GM20431 (cell line): ENCODE data around the gene RBM18.

Experiments used
- in situ Hi-C: fragments of 300-500 bp; cut with MseI, MboI; formaldehyde crosslinking; loops from one replicate; pipeline ENCODE4 v1.15.0; 2020; ENCODE audit warnings: low sequenced_read_pairs; ENCODE audit not compliant: unreplicated experiment

The RBM18 gene

DNA sequence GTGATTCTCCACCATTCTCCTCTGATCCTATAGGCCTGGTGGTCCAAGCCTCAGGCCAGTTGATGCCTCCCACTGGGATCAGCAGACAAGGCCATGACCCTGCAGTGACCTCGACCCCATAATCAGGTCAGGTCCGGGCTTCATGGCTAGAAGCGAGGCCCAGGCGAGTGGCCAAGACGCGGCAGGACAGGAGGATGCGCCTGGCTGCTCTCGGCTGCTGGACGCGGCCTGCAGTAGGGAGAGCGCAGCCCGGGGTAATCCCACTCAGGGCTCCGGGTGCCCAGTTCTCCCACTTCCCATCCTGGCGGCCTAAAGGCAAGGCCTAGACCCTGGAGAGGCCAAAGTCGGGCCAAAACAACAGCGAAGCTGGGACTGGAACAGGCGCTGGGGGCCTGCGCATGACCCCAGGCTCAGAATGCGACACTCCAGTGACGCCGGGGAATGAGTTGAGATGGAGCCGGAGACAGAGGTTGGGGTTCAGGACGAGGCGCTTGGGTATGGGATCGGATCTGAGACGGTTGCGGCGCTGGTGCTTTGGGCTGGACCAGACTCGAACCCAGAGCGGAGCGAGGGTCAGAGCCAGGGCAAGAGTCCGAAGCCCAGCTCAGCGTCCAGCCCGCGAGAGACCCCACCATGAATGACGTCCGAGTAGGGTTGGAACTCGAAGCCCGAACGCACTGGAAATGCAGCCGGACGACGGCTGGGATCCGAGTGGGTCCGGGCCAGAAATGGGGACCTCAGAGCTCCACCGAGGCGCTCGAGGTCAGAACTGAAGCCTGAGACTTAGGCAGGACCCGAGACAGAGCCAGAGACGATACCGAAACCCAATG lies 39.1 kb downstream of the RBM18 start:
- in situ Hi-C loops: no loop called here

DNA sequence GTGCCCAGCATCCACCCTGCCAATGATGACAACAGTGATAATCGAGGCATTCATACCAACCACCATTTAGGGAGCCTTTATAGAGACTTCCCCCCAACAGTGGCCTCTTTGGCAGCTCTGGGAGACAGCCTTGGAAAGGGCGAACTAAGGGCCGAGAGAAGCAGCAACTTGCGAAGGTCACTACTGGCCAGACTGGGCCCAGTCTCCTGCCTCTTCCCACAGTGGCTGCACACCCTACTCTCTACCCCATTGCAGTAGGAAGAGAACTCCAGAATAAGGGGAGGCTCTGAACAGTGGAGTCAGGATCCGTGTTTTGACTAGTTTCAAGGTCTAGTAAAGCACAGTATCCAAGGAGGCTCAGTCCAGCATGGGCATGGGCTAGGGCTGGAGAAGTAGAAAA lies 41.2 kb downstream of the RBM18 start:
- in situ Hi-C loops: no loop called here

GRCh38 chr9:122222791-122223190 lies 41.8 kb downstream of the RBM18 start:
- in situ Hi-C loops: no loop called here

- in situ Hi-C loops: no loop called here
Measured at GRCh38 chr9:122221183-122221811, 43.3 kb downstream of the RBM18 start.

- in situ Hi-C loops: no loop called here
Measured at GRCh38 chr9:122220673-122221182, 43.9 kb downstream of the RBM18 start.

DNA sequence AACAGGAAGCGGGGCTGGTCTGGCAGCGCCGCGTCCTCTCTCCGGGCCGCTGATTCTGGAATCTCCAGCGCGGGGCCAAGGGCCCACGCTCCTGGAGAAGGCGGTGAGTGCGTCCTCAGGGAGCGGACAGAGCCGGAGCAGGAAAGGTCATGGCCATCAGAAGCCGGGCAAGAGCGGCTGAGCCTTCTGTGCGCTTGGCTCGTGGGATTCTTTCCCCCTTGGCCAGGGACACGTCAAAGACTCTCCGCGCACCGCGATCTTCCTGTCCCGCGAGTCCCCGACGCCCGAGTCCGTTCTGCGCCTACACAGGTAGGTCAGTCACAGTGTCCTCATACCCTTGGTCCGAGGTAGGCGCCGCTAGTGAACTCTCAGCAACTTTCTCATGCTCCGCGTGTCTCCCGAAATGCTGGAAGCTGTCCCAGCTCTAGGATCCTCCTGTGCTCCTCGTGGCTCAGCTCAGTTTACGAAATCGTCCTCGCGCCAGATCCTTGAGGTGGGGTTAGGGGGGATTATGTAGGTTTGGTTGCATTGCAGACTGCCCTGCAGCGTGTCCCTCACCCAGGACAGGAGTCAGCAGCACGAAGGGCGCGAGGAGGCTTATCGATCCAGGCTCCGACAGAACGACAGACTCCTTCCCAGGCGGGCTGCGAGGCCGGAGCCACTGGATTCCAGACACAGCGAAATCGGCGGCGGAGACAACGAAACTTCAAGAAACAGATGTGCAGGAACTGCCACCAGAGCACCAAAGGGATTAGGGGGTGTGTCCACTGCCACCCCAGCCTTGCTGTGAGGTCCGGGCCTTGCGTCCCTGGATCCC lies 44.6 kb downstream of the RBM18 start:
- in situ Hi-C loops: no loop called here

GRCh38 chr9:122218935-122219855 lies 45.4 kb downstream of the RBM18 start:
- in situ Hi-C loops: no loop called here

GRCh38 chr9:122218071-122218934 lies 46.3 kb downstream of the RBM18 start:
- in situ Hi-C loops: no loop called here

GRCh38 chr9:122217640-122218039 lies 47.0 kb downstream of the RBM18 start:
- in situ Hi-C loops: no loop called here

DNA sequence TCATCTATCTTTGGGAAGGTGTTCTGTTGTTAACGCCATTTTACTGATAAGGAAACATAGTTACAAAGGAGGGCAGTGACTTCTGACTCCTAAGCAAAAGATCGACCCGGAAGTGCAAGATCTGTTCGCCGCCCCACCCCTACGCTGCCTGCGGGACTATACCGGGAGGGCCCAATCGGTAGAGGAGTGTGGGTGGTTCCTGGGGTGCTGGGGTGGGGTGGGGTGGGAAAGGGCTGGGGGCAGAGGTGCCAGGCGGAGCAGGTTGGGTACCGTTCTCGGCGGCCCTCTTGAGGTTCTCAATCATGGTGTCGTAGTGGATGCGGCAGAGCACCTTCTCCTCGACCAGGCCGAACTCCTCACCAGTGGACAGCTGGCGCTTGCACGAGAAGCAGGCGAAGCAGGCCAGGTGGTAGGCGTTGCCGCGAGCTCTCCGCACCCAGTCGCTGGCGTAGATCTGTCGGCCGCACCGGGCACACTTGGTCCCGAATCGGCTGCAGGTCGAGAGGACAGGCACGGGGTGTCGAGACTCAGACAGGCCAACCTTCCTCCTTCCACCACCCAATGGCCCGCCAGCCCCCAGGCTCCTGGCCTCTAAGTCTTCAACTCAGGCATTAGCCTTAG lies 47.7 kb downstream of the RBM18 start:
- in situ Hi-C loops: no loop called here

- in situ Hi-C loops: no loop called here
Measured at GRCh38 chr9:122216138-122216797, 48.4 kb downstream of the RBM18 start.

DNA sequence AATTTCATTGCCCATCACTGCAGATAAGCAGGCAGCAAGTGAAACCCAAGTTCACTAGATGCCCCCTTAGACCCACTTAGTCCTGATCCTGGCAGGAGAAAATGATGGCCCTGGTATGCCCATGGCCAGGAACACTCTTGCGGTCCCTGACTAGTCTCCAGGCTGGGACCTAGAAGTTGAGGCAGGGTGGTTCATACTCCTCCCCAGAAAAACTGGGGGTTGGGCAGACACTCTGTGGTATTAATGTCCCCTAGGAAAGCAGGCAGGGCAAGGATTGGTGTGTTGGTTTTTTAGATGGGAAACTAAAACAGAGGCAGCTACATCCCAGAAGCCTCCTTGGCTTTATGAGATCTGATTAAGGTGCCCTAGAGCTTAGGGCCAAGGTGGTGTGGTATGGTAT lies 49.0 kb downstream of the RBM18 start:
- in situ Hi-C loops: no loop called here

- in situ Hi-C loops: no loop called here
Measured at GRCh38 chr9:122214507-122214906, 50.1 kb downstream of the RBM18 start.

- in situ Hi-C loops: no loop called here
Measured at GRCh38 chr9:122213589-122214413, 50.8 kb downstream of the RBM18 start.

DNA sequence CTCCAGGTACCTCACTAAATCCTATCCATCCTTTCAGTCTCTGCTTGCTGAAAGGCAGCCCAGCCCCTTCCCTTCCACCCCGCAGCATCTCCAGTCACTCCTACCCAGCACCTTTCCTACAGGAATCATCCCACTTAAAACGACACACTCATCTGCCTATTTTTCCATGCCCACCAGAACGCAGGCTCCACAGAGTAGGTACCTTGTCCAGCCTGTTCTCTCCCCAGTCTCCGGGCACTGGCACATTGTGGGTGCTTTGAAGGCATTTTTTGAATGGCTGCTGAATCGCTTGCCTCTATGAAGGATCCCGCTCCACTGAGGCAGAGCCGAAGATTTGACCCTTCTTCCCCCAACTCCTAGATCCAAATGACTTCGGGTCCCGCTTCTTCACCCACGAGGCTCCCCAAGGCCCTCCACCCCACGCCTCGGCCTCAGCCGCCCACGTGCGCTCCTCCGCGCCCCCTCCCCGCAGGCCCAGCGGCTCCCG lies 51.5 kb downstream of the RBM18 start:
- in situ Hi-C loops: no loop called here

- in situ Hi-C loops: no loop called here
Measured at GRCh38 chr9:122212473-122213004, 52.1 kb downstream of the RBM18 start.

DNA sequence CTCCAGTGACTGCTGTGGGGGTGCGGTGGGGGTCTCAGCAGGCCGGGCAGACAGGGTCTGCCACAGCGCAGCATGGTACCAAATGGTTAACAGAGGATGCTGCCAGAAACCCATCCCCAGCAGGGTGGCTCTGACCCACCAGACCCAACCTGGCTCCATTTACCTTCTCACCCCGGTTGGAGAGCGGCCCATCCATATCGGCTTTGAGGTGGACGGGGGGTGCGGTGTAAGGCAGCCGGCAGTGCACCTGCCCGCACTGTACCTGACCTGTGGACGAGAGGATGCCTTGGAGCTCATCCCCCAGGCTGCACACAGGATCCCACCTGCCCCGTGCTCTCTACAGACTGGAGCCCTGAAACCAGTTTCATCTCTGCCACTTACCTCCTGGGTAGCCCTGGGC lies 55.2 kb downstream of the RBM18 start:
- in situ Hi-C loops: no loop called here
